Measurements from ENCODE around the gene CALHM5.
A peak's percentile ranks its signal among the peaks of the same experiment; 100 is the strongest.

The CALHM5 gene

GRCh38 chr6:116562019-116562403, 50.6 kb downstream of the CALHM5 start:
- 90 to 94% methylated on average over 3 to 4 of the region's 4 CpGs for WGBS, 2 experiments
- Histone ChIP-seq H3K36me3 (ENCODE audit: control insufficient read depth, insufficient read depth, low read length) (no peaks in the 10 kb centered on the region), H3K9me3 (ENCODE audit: control insufficient read depth, low read length) (no peaks in the 10 kb centered on the region), H3K4me3 (ENCODE audit: insufficient read depth, low read depth, low read length) (no peak overlapping the region), H3K4me1 (ENCODE audit: control insufficient read depth, insufficient read depth, low read length) (no peaks in the 10 kb centered on the region), H3K27ac (ENCODE audit: insufficient read depth, low read depth, low read length, poor library complexity, severe bottlenecking) (no peak overlapping the region), H3K27me3 (ENCODE audit: control insufficient read depth, insufficient read depth, low read length, poor library complexity, severe bottlenecking) (peaks cover 8% of the 10 kb centered on the region)

GRCh38 chr6:116562614-116563013, 51.2 kb downstream of the CALHM5 start:
- 71 to 76% methylated on average over 3 of the region's 3 CpGs for WGBS, 2 experiments
- Histone ChIP-seq H3K27ac (ENCODE audit: insufficient read depth, low read depth, low read length, poor library complexity, severe bottlenecking) (no peak overlapping the region), H3K4me1 (ENCODE audit: control insufficient read depth, insufficient read depth, low read length) (no peaks in the 10 kb centered on the region), H3K27me3 (ENCODE audit: control insufficient read depth, insufficient read depth, low read length, poor library complexity, severe bottlenecking) (peaks cover 12% of the 10 kb centered on the region), H3K9me3 (ENCODE audit: control insufficient read depth, low read length) (no peaks in the 10 kb centered on the region), H3K36me3 (ENCODE audit: control insufficient read depth, insufficient read depth, low read length) (no peaks in the 10 kb centered on the region), H3K4me3 (ENCODE audit: insufficient read depth, low read depth, low read length) (no peak overlapping the region)

- Histone ChIP-seq H3K9me3 (ENCODE audit: control insufficient read depth, low read length) (no peaks in the 10 kb centered on the region), H3K27ac (ENCODE audit: insufficient read depth, low read depth, low read length, poor library complexity, severe bottlenecking) (no peak overlapping the region), H3K4me1 (ENCODE audit: control insufficient read depth, insufficient read depth, low read length) (no peaks in the 10 kb centered on the region), H3K4me3 (ENCODE audit: insufficient read depth, low read depth, low read length) (no peak overlapping the region), H3K27me3 (ENCODE audit: control insufficient read depth, insufficient read depth, low read length, poor library complexity, severe bottlenecking) (peaks cover 12% of the 10 kb centered on the region), H3K36me3 (ENCODE audit: control insufficient read depth, insufficient read depth, low read length) (no peaks in the 10 kb centered on the region)
- WGBS, 2 experiments: 87 to 90% methylated on average over 9 of the region's 9 CpGs
Observed at GRCh38 chr6:116563830-116564229, 52.4 kb downstream of the CALHM5 start.

GRCh38 chr6:116564311-116564710, 52.9 kb downstream of the CALHM5 start:
- no peaks in the 10 kb centered on the region for H3K9me3 ChIP-seq (ENCODE audit: control insufficient read depth, low read length)
- no peaks in the 10 kb centered on the region for H3K4me1 ChIP-seq (ENCODE audit: control insufficient read depth, insufficient read depth, low read length)
- H3K27me3 ChIP-seq (ENCODE audit: control insufficient read depth, insufficient read depth, low read length, poor library complexity, severe bottlenecking): peaks cover 12% of the 10 kb centered on the region
- no peak overlapping the region for H3K4me3 ChIP-seq (ENCODE audit: insufficient read depth, low read depth, low read length)
- WGBS, 2 experiments: 86 to 88% methylated on average over 6 to 7 of the region's 7 CpGs
- no peak overlapping the region for H3K27ac ChIP-seq (ENCODE audit: insufficient read depth, low read depth, low read length, poor library complexity, severe bottlenecking)
- H3K36me3 ChIP-seq (ENCODE audit: control insufficient read depth, insufficient read depth, low read length): no peaks in the 10 kb centered on the region

- Histone ChIP-seq H3K27ac (ENCODE audit: insufficient read depth, low read depth, low read length, poor library complexity, severe bottlenecking) (no peak overlapping the region), H3K36me3 (ENCODE audit: control insufficient read depth, insufficient read depth, low read length) (no peaks in the 10 kb centered on the region), H3K9me3 (ENCODE audit: control insufficient read depth, low read length) (no peaks in the 10 kb centered on the region), H3K4me3 (ENCODE audit: insufficient read depth, low read depth, low read length) (no peak overlapping the region), H3K4me1 (ENCODE audit: control insufficient read depth, insufficient read depth, low read length) (peaks cover 4% of the 10 kb centered on the region), H3K27me3 (ENCODE audit: control insufficient read depth, insufficient read depth, low read length, poor library complexity, severe bottlenecking) (peaks cover 12% of the 10 kb centered on the region)
- 93 to 94% methylated on average over 42 of the region's 42 CpGs for WGBS, 2 experiments
Observed at GRCh38 chr6:116564921-116565872, 53.8 kb downstream of the CALHM5 start.

GRCh38 chr6:116568111-116568510, 56.7 kb downstream of the CALHM5 start:
- Histone ChIP-seq H3K9me3 (ENCODE audit: control insufficient read depth, low read length) (no peaks in the 10 kb centered on the region), H3K4me1 (ENCODE audit: control insufficient read depth, insufficient read depth, low read length) (peaks cover 6% of the 10 kb centered on the region), H3K36me3 (ENCODE audit: control insufficient read depth, insufficient read depth, low read length) (no peaks in the 10 kb centered on the region), H3K4me3 (ENCODE audit: insufficient read depth, low read depth, low read length) (no peak overlapping the region), H3K27me3 (ENCODE audit: control insufficient read depth, insufficient read depth, low read length, poor library complexity, severe bottlenecking) (peaks cover 12% of the 10 kb centered on the region), H3K27ac (ENCODE audit: insufficient read depth, low read depth, low read length, poor library complexity, severe bottlenecking) (no peak overlapping the region)

GRCh38 chr6:116568821-116569755, 57.6 kb downstream of the CALHM5 start:
- Histone ChIP-seq H3K27ac (ENCODE audit: insufficient read depth, low read depth, low read length, poor library complexity, severe bottlenecking) (no peak overlapping the region), H3K9me3 (ENCODE audit: control insufficient read depth, low read length) (no peaks in the 10 kb centered on the region), H3K27me3 (ENCODE audit: control insufficient read depth, insufficient read depth, low read length, poor library complexity, severe bottlenecking) (peaks cover 12% of the 10 kb centered on the region), H3K36me3 (ENCODE audit: control insufficient read depth, insufficient read depth, low read length) (no peaks in the 10 kb centered on the region), H3K4me1 (ENCODE audit: control insufficient read depth, insufficient read depth, low read length) (peaks cover 6% of the 10 kb centered on the region), H3K4me3 (ENCODE audit: insufficient read depth, low read depth, low read length) (no peak overlapping the region)
- WGBS, 2 experiments: 75 to 83% methylated on average over 7 of the region's 7 CpGs

GRCh38 chr6:116570856-116571682, 59.6 kb downstream of the CALHM5 start, which contains the start of gene RWDD1:
Gene RWDD1, plus strand, starts transcription at chr6:116571504. Its CDS starts 79 bp downstream, at chr6:116571583.
- Histone ChIP-seq H3K36me3 (ENCODE audit: control insufficient read depth, insufficient read depth, low read length) (no peaks in the 10 kb centered on the region), H3K27ac (ENCODE audit: insufficient read depth, low read depth, low read length, poor library complexity, severe bottlenecking) (peak within 1 kb of the TSS; percentile 85), H3K27me3 (ENCODE audit: control insufficient read depth, insufficient read depth, low read length, poor library complexity, severe bottlenecking) (peaks cover 12% of the 10 kb centered on the region), H3K4me1 (ENCODE audit: control insufficient read depth, insufficient read depth, low read length) (peaks cover 6% of the 10 kb centered on the region), H3K9me3 (ENCODE audit: control insufficient read depth, low read length) (no peaks in the 10 kb centered on the region), H3K4me3 (ENCODE audit: insufficient read depth, low read depth, low read length) (peak within 1 kb of the TSS; percentile 91)
- WGBS, 2 experiments: 0% methylated on average over 62 of the region's 62 CpGs

DNA sequence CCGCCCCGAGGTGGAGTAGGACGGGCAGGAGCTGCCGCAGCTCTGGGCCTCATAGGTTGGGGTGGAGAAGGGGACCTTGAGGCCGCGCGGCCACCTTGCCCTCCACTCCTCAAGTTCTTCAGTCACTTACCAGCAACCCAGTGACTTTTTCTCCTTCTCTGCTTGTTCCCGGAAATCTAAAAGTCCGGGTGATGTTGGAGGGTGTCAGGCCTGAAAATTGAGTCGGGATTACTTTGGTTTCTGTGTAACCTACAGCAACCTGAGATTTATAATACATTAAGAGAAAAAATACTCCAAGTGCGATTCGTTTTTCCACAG, 60.2 kb downstream of the CALHM5 start:
- peaks cover 6% of the 10 kb centered on the region for H3K4me1 ChIP-seq (ENCODE audit: control insufficient read depth, insufficient read depth, low read length)
- peak overlapping the region; percentile 91 for H3K4me3 ChIP-seq (ENCODE audit: insufficient read depth, low read depth, low read length)
- peak overlapping the region; percentile 71 for H3K27ac ChIP-seq (ENCODE audit: insufficient read depth, low read depth, low read length, poor library complexity, severe bottlenecking)
- peaks cover 7% of the 10 kb centered on the region for H3K27me3 ChIP-seq (ENCODE audit: control insufficient read depth, insufficient read depth, low read length, poor library complexity, severe bottlenecking)
- no peaks in the 10 kb centered on the region for H3K36me3 ChIP-seq (ENCODE audit: control insufficient read depth, insufficient read depth, low read length)
- 0 to 1% methylated on average over 9 to 12 of the region's 12 CpGs for WGBS, 2 experiments
- H3K9me3 ChIP-seq (ENCODE audit: control insufficient read depth, low read length): no peaks in the 10 kb centered on the region

Measured in ectodermal cell (in vitro differentiated cells).